GM21367 (cell line): Measurements from ENCODE around the gene SEC14L1.

Source experiments
- ATAC-seq: cut with Tn5 transposase; IDR thresholded peaks from one replicate; pipeline ENCODE4 v1.9.1; 2021; ENCODE audit not compliant: unreplicated experiment

SEC14L1 gene

GRCh38 chr17:77188084-77189066, 47.6 kb downstream of the SEC14L1 start:
- no peak for ATAC-seq

DNA sequence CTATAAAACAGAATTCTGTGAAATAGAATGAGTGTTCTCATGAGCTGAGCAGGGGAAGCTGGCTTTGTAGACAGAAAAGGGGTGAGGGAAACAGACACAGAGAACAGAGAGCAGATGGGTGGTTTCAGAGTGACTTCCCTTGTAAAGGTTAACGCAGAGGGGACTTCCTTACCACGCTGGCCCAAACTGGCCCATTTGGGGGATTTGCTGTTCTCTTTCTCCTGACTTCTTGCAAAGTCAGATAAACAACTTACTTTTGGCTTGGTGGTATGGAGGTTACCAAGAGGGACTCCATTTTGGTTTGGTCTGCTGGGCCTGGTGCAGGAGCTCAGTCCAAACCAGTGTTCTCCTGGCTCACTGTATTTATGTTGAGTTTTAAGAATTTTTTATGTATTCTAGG, 48.4 kb downstream of the SEC14L1 start:
- ATAC-seq: no peak

- ATAC-seq: no peak
These were observed 49.8 kb downstream of the SEC14L1 start for GRCh38 chr17:77190576-77190975.

- no peak for ATAC-seq
These were observed 50.5 kb downstream of the SEC14L1 start for GRCh38 chr17:77191244-77191643.

- no peak for ATAC-seq
These were observed 52.9 kb downstream of the SEC14L1 start for GRCh38 chr17:77193653-77194052.

DNA sequence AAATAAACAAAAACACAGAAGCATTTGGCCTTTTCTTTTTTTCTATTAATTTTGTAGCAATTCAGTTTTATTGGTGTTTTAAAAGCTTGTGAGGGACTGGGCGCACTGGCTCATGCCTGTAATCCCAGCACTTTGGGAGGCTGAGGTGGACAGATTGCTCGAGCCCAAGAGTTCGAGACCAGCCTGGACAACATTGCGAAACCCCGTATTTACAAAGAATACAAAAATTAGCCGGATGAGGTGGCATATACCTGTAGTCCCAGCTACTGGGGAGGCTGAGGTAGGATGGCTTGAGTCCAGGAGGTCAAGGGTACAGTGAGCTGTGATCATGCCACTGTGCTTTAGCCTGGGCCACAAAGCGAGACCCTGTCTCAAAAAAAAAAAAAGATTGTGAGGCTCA, 53.4 kb downstream of the SEC14L1 start:
- no peak for ATAC-seq

GRCh38 chr17:77196251-77196650, 55.5 kb downstream of the SEC14L1 start:
- ATAC-seq: no peak

- no peak for ATAC-seq
These were observed 56.3 kb downstream of the SEC14L1 start for GRCh38 chr17:77197115-77197514.

- no peak for ATAC-seq
These were observed 59.9 kb downstream of the SEC14L1 start for GRCh38 chr17:77200711-77201110.

DNA sequence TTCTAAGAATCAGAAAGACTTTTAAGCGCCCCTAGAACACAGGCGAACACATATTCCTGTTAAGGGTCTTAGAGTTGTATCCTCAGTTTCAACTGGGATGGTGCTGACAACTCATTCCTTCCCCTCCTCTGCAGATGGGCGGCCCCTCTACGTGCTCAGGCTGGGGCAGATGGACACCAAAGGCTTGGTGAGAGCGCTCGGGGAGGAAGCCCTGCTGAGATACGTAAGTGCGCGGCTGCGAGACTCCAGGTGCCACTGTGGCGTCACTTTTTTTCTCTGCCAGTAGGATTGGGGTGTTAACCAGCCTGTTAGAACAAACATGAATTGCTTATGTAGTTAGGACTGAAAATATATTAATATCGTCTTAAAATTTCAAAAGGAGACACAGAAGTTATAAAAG, 62.7 kb downstream of the SEC14L1 start:
- ATAC-seq: no peak

- ATAC-seq: no peak
These were observed 63.1 kb downstream of the SEC14L1 start for GRCh38 chr17:77203846-77204245.

DNA sequence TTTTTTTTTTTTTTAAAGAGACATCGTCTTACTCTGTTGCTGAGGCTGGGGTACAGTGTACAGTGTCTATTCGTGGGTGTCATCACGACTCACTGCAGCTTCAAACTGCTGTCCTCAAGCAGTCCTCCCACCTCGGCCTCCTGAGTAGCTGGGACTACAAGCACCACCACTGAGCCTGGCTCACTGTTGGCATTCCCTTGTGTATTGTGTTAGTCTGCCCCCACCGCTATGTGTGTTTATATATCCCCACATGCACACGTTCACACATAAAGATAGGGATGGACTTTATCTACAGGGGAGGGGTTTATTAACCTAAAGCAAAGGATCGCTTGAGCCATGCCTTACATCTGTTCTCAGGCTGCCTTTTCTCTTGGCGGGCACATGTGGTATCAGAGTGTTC, 63.8 kb downstream of the SEC14L1 start:
- no peak for ATAC-seq

DNA sequence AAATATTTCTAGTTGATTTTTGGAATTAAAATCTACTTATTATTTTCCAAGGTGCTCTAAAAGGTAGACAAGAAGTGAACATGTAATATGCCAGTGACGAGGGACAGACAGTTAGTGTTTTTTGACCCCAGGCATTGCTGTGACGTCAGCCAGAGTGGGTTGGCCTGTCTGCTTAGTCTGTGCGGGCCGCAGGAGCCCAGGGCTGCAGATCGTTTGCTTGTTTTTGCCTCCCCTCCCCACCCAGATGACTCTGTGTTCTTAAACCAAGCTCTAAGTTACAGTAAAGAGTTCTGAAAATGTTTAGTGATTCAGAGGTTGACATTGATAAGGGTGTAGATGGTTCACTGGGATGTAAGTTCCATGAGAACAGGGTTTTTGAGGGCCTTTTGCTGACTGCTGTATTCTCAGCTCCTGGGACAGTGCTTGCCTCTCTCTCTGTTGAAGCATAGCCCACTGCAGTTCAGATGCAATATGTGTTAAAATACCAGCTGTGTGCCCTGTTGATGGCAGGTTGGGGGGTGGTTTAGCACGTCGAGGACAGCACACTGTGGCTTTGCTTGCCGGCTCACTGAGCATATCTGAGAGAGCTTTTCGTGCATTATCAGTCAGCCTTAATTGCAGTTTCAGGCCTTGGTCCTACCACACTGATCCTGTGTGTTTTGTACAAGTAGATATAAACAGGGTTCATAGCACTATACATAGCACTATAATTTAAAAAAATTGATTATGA, 64.8 kb downstream of the SEC14L1 start:
- no peak for ATAC-seq

- ATAC-seq: no peak
These were observed 65.6 kb downstream of the SEC14L1 start for GRCh38 chr17:77206158-77206956.

GRCh38 chr17:77207689-77208216, 67.0 kb downstream of the SEC14L1 start:
- ATAC-seq: no peak

GRCh38 chr17:77208217-77208808, 67.5 kb downstream of the SEC14L1 start:
- ATAC-seq: no peak

DNA sequence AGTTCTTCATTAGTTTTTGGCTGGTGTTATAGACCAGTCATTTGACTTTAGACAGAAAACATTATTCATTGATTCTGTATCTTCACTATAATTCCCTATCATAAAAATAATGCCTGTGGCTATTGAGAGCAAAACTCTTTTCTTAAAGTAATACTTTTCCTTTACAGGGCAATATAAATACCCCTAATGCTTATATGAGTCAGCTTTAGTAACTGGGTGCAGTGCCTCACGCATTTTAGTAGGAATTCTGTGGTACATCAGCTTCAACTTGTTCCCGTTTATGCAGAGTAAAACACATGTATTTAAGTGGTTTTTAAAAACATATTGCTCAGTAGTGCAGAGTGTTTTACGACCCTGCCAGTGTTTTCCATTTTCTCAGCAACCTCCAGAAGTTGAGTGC, 68.1 kb downstream of the SEC14L1 start:
- ATAC-seq: no peak

- no peak for ATAC-seq
These were observed 68.6 kb downstream of the SEC14L1 start for GRCh38 chr17:77209330-77209748.

DNA sequence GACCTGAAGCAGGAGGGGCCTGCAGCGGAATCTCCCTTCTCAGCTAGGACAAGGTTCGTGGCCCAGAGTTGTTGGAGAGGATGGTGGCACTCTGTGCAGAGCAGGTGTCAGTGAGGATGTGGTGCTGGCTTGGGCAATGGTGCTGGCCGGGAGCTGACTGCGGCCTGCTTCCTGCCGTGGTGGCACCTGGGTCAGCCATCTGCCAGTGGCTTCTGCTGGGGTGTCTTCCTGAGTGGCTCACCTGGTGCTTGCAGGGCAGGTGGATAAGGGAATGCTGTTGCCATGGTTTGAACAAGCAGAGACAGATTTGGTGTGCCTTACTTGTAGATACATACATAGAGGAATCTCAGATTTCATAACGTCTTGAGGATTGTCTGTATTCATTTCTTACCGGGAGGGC, 69.6 kb downstream of the SEC14L1 start:
- ATAC-seq: no peak

DNA sequence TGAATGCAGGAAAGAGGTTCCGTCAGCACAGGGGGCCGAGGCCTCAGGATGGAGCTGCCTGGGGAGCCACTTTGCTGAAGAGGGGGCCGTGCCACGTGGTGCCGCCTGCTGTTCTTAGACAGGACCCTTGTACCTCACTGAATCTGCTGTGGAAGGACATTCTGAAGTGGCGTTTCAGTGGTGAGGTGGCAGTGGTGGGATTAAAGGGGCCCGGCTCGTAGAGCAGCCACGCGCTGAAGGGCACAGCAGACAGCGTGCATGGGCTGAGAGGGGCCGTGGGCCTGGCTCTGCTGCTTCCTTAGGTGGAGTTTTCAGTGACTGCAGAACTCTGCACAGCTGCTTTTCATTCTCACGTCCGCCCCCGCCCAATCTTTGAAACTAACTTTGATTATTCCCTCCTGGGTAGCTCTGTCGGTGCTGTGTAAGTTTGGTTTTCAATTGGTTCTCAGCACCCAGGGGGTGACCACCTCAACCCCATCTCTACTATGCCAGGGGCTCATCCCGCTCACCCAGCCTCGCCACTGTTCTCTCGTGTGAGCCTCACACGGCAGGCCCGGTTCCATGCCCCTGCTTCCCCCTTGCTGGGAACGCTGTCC, 70.3 kb downstream of the SEC14L1 start:
- ATAC-seq: no peak
